Tibial nerve (tissue), 4 donors: ENCODE measurements around the gene EFR3B. TPM values are rescaled to one million over a fixed set of nuclear protein-coding genes. Genes with fewer than 3 reads are reported as not detected.
A peak's percentile ranks its signal among the peaks of the same experiment; 100 is the strongest.
"Not testable (repeated sequence)": the region's sequence is repeated elsewhere in the genome, so short reads cannot be mapped to it uniquely, and the experiment has no call there.

Experiments used
- DNase-seq, 2 donors: peaks; one replicate each; pipeline ENCODE4 v3.0.0-alpha.2; 2019; ENCODE audit warnings: low spot score in 2 of 2
- H3K27ac ChIP-seq, 4 donors: fragments of 200-600 bp; sonication (generic) in 3 of 4; one replicate each; pipeline ENCODE4 v1.5.1; 2017 to 2019; ENCODE audit warnings: mild to moderate bottlenecking in 1 of 4
- H3K27me3 ChIP-seq, 2 donors: fragments of 200-600 bp; sonication (generic) in 1 of 2; one replicate each; pipeline versions ENCODE4 v1.5.1 to v1.6.0; 2017 to 2019
- H3K36me3 ChIP-seq, 3 donors: fragments of 200-600 bp; sonication (generic); one replicate each; pipeline ENCODE4 v1.5.1; 2018 to 2019
- H3K4me1 ChIP-seq, 4 donors: fragments of 200-600 bp; sonication (generic) in 3 of 4; one replicate each; pipeline ENCODE4 v1.5.1; 2017 to 2019
- H3K4me3 ChIP-seq, 4 donors: fragments of 200-600 bp; sonication (generic) in 3 of 4; one replicate each; pipeline ENCODE4 v1.5.1; 2017 to 2019; ENCODE audit warnings: mild to moderate bottlenecking in 1 of 4, moderate library complexity in 1 of 4
- H3K9me3 ChIP-seq, 4 donors: fragments of 200-600 bp; sonication (generic) in 3 of 4; one replicate each; pipeline ENCODE4 v1.5.1; 2017 to 2019
- EP300 ChIP-seq, 2 donors: sonication (generic); formaldehyde crosslinking; IDR thresholded peaks; one replicate each; pipeline ENCODE4 v1.6.1; 2017; ENCODE audit warnings: antibody characterized with exemption in 2 of 2, mild to moderate bottlenecking in 1 of 2
- POLR2A ChIP-seq, 2 donors: fragments of 450-650 bp; IDR thresholded peaks; one replicate each; pipeline ENCODE4 v1.6.1; 2017; ENCODE audit warnings: antibody characterized with exemption in 2 of 2, mild to moderate bottlenecking in 2 of 2, moderate library complexity in 2 of 2
- WGBS, 2 donors: methylation state at CpG; one replicate each; pipeline ENCODE4 v1.1.5; 2018; 5-methylcytosine and 5-hydroxymethylcytosine counted together
- total RNA-seq, 4 donors: library from RNA; depleted of rRNA; stranded (reverse); fragments of >200 nt; gene quantifications; one replicate each; pipeline ENCODE4 v1.1.0, GENCODE V29; 2016
- TF ChIP-seq, protein P1 (sequence below), 5 experiments: fragments of 200-600 bp in 3 of 5; fragments of 450-650 bp in 2 of 5; sonication (generic) in 3 of 5; IDR thresholded peaks; one replicate each; pipeline ENCODE4 v1.5.1; 2016 to 2019; ENCODE audit warnings: antibody characterized with exemption in 5 of 5, mild to moderate bottlenecking in 3 of 5, moderate library complexity in 2 of 5

Gene EFR3B
- total RNA-seq, 4 donors from 2014 or later = 5.4 to 7.1 (median 5.7) TPM

DNA sequence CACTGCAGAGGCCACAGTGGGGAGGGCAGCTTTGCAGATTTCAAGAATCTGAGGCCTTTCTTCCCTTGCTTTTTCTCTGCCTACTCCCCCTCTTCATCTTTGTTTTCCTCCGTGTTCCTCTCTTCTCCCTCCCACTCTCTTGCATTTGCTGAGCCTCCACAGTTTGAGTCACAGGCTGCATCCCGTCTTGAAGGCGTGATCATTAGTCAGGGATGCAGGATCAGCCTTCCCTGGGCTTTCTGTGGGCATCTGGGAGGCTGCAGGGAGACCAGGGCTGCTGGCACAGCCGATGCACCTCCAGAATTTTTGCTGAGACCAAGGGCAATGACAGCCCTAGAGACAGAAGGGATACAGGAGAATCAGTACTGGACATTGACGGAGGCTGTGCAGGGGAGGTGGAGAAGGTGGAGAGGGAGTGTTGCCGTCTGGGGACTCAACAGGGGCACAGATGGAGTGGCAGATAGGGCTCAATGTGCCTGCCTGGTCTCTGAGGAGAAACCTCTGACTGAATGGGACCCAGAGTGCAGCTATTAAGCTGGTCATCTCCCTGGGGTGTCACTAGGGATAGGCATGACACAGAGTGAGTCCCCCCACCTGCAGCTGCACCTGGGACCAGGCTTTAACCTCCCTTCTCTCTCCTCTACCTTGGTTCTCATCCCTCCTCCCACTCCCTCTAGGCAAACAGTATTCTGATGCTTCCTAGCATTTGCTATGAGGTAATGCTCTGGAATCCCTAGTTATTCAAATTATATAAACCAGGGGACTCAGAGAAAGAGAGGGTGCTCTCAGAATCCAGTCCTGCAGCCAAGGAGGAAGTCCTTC, 41.2 kb upstream of the EFR3B start:
- Histone ChIP-seq H3K27me3 (no peaks in the 10 kb centered on the region), H3K36me3 (peaks cover 0 to 7% (median 0%) of the 10 kb centered on the region in 3 donors), H3K9me3 (no peaks in the 10 kb centered on the region), H3K4me3 (no peak overlapping the region), H3K27ac (peak overlapping the region in 2 of 4 donors; percentile 15 to 20), H3K4me1 (peaks cover 0 to 15% (median 0%) of the 10 kb centered on the region in 4 donors)
- DNase-seq = no peak
- TF ChIP-seq, protein P1, sequence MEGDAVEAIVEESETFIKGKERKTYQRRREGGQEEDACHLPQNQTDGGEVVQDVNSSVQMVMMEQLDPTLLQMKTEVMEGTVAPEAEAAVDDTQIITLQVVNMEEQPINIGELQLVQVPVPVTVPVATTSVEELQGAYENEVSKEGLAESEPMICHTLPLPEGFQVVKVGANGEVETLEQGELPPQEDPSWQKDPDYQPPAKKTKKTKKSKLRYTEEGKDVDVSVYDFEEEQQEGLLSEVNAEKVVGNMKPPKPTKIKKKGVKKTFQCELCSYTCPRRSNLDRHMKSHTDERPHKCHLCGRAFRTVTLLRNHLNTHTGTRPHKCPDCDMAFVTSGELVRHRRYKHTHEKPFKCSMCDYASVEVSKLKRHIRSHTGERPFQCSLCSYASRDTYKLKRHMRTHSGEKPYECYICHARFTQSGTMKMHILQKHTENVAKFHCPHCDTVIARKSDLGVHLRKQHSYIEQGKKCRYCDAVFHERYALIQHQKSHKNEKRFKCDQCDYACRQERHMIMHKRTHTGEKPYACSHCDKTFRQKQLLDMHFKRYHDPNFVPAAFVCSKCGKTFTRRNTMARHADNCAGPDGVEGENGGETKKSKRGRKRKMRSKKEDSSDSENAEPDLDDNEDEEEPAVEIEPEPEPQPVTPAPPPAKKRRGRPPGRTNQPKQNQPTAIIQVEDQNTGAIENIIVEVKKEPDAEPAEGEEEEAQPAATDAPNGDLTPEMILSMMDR (IDR thresholded peaks at IDR 0.05) = no peak
- TF ChIP-seq POLR2A (IDR thresholded peaks at IDR 0.05) (no peak), EP300 (IDR thresholded peaks at IDR 0.05) (no peak)
- WGBS, 2 donors = 54 to 57% methylated on average over 6 of the region's 6 CpGs

DNA sequence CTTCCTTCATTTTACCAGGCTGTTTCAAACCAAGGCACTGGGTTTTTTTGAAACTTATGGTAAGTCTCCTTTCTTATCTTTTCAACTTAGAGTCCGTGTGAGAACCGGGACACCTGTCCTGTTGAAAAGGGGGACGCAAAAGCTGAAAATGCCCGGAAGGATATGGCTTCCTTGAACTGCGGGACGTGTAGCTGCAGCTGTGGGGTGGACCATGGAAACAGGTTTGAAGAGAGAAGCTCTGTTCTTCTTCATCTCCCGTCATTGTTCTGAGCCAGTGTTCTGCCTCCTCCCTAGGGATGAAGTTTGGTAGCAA, 40.6 kb upstream of the EFR3B start:
- Histone ChIP-seq H3K27me3 (no peaks in the 10 kb centered on the region), H3K27ac (no peak overlapping the region), H3K4me3 (no peak overlapping the region), H3K36me3 (peaks cover 0 to 7% (median 0%) of the 10 kb centered on the region in 3 donors), H3K9me3 (no peaks in the 10 kb centered on the region), H3K4me1 (peaks cover 0 to 15% (median 0%) of the 10 kb centered on the region in 4 donors)
- TF ChIP-seq EP300 (IDR thresholded peaks at IDR 0.05) (no peak), POLR2A (IDR thresholded peaks at IDR 0.05) (no peak)
- TF ChIP-seq, protein P1 (IDR thresholded peaks at IDR 0.05) = no peak
- DNase-seq = no peak
- 82 to 85% methylated on average over 7 of the region's 7 CpGs for WGBS, 2 donors

DNA sequence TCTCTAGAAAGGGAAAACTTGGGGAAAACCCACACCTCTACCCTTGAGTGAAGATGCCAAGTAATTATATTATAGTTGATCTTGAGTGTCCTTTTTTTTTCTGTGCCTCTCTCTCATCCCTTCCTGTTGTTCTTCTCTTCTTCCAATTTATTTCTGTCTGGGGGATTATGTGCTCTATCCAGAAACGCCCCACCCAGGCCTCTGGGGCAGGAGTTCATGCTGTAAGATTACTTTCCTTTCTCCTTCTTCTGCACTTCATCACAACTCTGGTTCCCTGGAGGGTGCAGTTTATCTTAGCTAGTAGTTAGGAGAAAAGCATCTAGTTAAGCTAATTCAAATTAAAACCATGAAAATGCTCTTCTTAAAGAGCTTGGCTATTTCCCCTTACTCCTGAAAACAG, 39.8 kb upstream of the EFR3B start:
- no peak overlapping the region for H3K4me3 ChIP-seq
- TF ChIP-seq EP300 (IDR thresholded peaks at IDR 0.05) (no peak), POLR2A (IDR thresholded peaks at IDR 0.05) (no peak)
- TF ChIP-seq, protein P1 (IDR thresholded peaks at IDR 0.05) = no peak
- 33 to 45% methylated on average over 1 of the region's 1 CpG for WGBS, 2 donors

DNA sequence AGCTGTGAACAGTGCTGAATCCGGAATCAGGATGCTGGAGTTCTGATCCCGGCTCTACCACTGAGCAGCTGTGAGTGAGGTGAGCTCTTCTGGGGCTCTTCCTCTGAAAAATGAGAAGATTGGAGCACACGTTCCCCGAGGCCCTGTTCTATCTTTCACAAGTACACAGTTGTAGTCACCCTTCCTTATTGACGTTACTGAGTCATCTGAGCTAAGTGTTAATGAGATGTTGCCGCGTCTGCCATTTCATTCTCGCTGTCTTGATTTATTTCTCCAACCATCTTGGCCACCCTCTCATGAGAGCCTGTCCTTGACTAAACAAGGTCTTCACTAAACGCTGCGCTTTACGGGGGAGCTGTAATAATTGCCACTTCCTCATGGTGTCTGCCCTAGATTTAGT, 31.9 kb upstream of the EFR3B start:
- 65 to 69% methylated on average over 11 of the region's 11 CpGs for WGBS, 2 donors
- Histone ChIP-seq H3K27me3 (no peaks in the 10 kb centered on the region), H3K4me1 (no peaks in the 10 kb centered on the region), H3K4me3 (no peak overlapping the region), H3K9me3 (no peaks in the 10 kb centered on the region), H3K27ac (no peak overlapping the region), H3K36me3 (no peaks in the 10 kb centered on the region)
- TF ChIP-seq EP300 (IDR thresholded peaks at IDR 0.05) (no peak), POLR2A (IDR thresholded peaks at IDR 0.05) (no peak)
- TF ChIP-seq, protein P1 (IDR thresholded peaks at IDR 0.05) = no peak
- no peak for DNase-seq

More for the DNA sequence above, 39.8 kb upstream of the EFR3B start:
- Histone ChIP-seq H3K4me1 (peaks cover 0 to 15% (median 0%) of the 10 kb centered on the region in 4 donors), H3K27ac (no peak overlapping the region), H3K27me3 (no peaks in the 10 kb centered on the region), H3K9me3 (no peaks in the 10 kb centered on the region), H3K36me3 (peaks cover 0 to 7% (median 0%) of the 10 kb centered on the region in 3 donors)
- no peak for DNase-seq

DNA sequence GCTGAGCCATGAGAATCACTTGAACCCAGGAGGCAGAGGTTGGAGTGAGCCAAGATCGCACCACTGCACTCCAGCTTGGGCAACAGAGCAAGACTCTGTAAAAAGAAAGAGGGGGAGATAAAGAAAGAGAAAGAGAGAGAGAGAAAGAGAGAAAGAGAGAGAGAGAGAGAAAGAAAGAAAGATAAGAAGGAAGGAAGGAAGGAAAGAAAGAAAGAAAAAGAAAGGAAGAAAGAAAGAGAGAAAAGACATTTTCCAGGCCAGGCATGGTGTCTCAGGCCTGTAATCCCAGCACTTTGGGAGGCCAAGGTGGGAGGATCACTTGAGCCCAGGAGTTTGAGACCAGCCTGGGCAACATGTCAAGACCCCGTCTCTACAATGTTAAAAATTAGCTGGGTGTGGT, 30.5 kb upstream of the EFR3B start:
- not testable (repeated sequence) for DNase-seq, H3K27ac ChIP-seq
- 95 to 98% methylated on average over 2 of the region's 2 CpGs for WGBS, 2 donors

More for the DNA sequence above, 30.5 kb upstream of the EFR3B start:
- not testable (repeated sequence) for H3K4me3 ChIP-seq, H3K4me1 ChIP-seq, H3K27me3 ChIP-seq, H3K36me3 ChIP-seq, H3K9me3 ChIP-seq
